OCI-LY1 (cell line): ENCODE results near the gene AHCY.

Experiments used
- CTCF ChIP-seq: fragments of 200-600 bp; sonication (generic), shearing (Covaris generic); IDR thresholded peaks from 2 replicates; pipeline ENCODE4 v1.5.1; 2017; ENCODE audit warnings: mild to moderate bottlenecking, antibody characterized with exemption, low read length, moderate library complexity, mixed read lengths
- EZH2 ChIP-seq: fragments of 200-600 bp; sonication (generic), shearing (Covaris generic); IDR thresholded peaks from 2 replicates; pipeline ENCODE4 v1.8.0; 2017; ENCODE audit warnings: borderline replicate concordance, mixed run types, mild to moderate bottlenecking, antibody characterized with exemption, low read length, moderate library complexity, mixed read lengths

- TF ChIP-seq CTCF = no peak
- no peak for TF ChIP-seq EZH2
Measured at GRCh38 chr20:34285450-34285849, 17.7 kb downstream of the AHCY start.
